ENCODE results near the gene MRGPRD.

MRGPRD gene

GRCh38 chr11:68930991-68931855, 49.6 kb downstream of the MRGPRD start:
- DNase-seq (ENCODE audit: low read depth): no peak
- no peak for TF ChIP-seq CTCF (IDR thresholded peaks at IDR 0.05; ENCODE audit: insufficient read depth, low read depth, low read length, missing control alignments)
- no peak overlapping the region for H3K4me3 ChIP-seq (ENCODE audit: low read depth, low read length)
